ENCODE data around the gene SSR2.
A peak's percentile ranks its signal among the peaks of the same experiment; 100 is the strongest.

SSR2 gene
- total RNA-seq = 110 to 263 (median 171) reads per million in 18 experiments

- DNase-seq = peak; percentile 84 to 91
Measured at GRCh38 chr1:156020293-156021092, at the start of gene SSR2. Gene SSR2 (minus strand): TSS chr1:156020951. CDS start chr1:156020167, 784 bp downstream.

GRCh38 chr1:156070548-156070947 lies 49.8 kb upstream of the SSR2 start:
- no peak for DNase-seq

GRCh38 chr1:156069490-156070455 lies 49.0 kb upstream of the SSR2 start:
- DNase-seq = peak in 1 of 2 donors; percentile 29

- no peak for DNase-seq
Measured at GRCh38 chr1:156067262-156067661, 46.5 kb upstream of the SSR2 start.

GRCh38 chr1:156065871-156066270 lies 45.1 kb upstream of the SSR2 start:
- no peak for DNase-seq

- DNase-seq = no peak
Measured at GRCh38 chr1:156065212-156065611, 44.5 kb upstream of the SSR2 start.

GRCh38 chr1:156064615-156065014 lies 43.9 kb upstream of the SSR2 start:
- no peak for DNase-seq

- DNase-seq = no peak
Measured at GRCh38 chr1:156063997-156064285, 43.2 kb upstream of the SSR2 start.

- DNase-seq = no peak
Measured at GRCh38 chr1:156062189-156062588, 41.4 kb upstream of the SSR2 start.

- DNase-seq = no peak
Measured at GRCh38 chr1:156060937-156061636, 40.3 kb upstream of the SSR2 start, which contains the start of gene RAB25. Gene RAB25 (plus strand): TSS chr1:156061160. CDS start chr1:156061401, 241 bp downstream.

- DNase-seq = no peak
Measured at GRCh38 chr1:156056326-156056849, 35.6 kb upstream of the SSR2 start.

- peak; percentile 53 to 68 for DNase-seq
Measured at GRCh38 chr1:156055281-156056048, 34.7 kb upstream of the SSR2 start.

GRCh38 chr1:156054500-156055280 lies 33.9 kb upstream of the SSR2 start, which contains the start of gene LAMTOR2:
Gene LAMTOR2 (plus strand): TSS chr1:156054782. CDS start chr1:156054890, 108 bp downstream.
- DNase-seq = peak; percentile 98

GRCh38 chr1:156053768-156054499 lies 33.2 kb upstream of the SSR2 start, which contains the start of gene UBQLN4:
Gene UBQLN4 (minus strand): TSS chr1:156053798. CDS start chr1:156053701, 97 bp downstream.
- peak; percentile 80 to 88 for DNase-seq

GRCh38 chr1:156052862-156053767 lies 32.4 kb upstream of the SSR2 start:
- peak; percentile 63 to 64 for DNase-seq

GRCh38 chr1:156051011-156051725 lies 30.4 kb upstream of the SSR2 start:
- DNase-seq = no peak

- DNase-seq = no peak
Measured at GRCh38 chr1:156050376-156050775, 29.6 kb upstream of the SSR2 start.

- no peak for DNase-seq
Measured at GRCh38 chr1:156048663-156049258, 28.0 kb upstream of the SSR2 start.

All from inflammatory macrophage (primary cell).